HG03520 (cell line): ENCODE results near the gene DIP2C.
A peak's percentile ranks its signal among the peaks of the same experiment; 100 is the strongest.
"Not testable (repeated sequence)": the region's sequence is repeated elsewhere in the genome, so short reads cannot be mapped to it uniquely, and the experiment has no call there.

ENCODE experiments used
- ATAC-seq: cut with Tn5 transposase; IDR thresholded peaks from one replicate; pipeline ENCODE4 v1.9.1; 2021; ENCODE audit warnings: mild to moderate bottlenecking, moderate library complexity; ENCODE audit not compliant: unreplicated experiment

DIP2C gene

GRCh38 chr10:488933-489215, 200.6 kb downstream of the DIP2C start:
- ATAC-seq = no peak

GRCh38 chr10:488081-488932, 201.2 kb downstream of the DIP2C start:
- no peak for ATAC-seq

GRCh38 chr10:486666-487322, 202.7 kb downstream of the DIP2C start:
- no peak for ATAC-seq

GRCh38 chr10:486206-486605, 203.3 kb downstream of the DIP2C start:
- no peak for ATAC-seq

- ATAC-seq = no peak
Measured at GRCh38 chr10:485776-486175, 203.7 kb downstream of the DIP2C start.

GRCh38 chr10:484925-485661, 204.4 kb downstream of the DIP2C start:
- ATAC-seq = peak; percentile 71

GRCh38 chr10:484441-484924, 205.0 kb downstream of the DIP2C start:
- ATAC-seq = peak; percentile 44

- ATAC-seq = no peak
Measured at GRCh38 chr10:483261-483660, 206.2 kb downstream of the DIP2C start.

GRCh38 chr10:482848-483247, 206.6 kb downstream of the DIP2C start:
- no peak for ATAC-seq

GRCh38 chr10:482051-482501, 207.4 kb downstream of the DIP2C start:
- ATAC-seq = no peak

GRCh38 chr10:481628-482027, 207.8 kb downstream of the DIP2C start:
- ATAC-seq = no peak

GRCh38 chr10:480928-481552, 208.4 kb downstream of the DIP2C start:
- no peak for ATAC-seq

- no peak for ATAC-seq
Measured at GRCh38 chr10:480498-480927, 209.0 kb downstream of the DIP2C start.

- ATAC-seq = not testable (repeated sequence)
Measured at GRCh38 chr10:479706-480497, 209.6 kb downstream of the DIP2C start.

GRCh38 chr10:478471-479245, 210.8 kb downstream of the DIP2C start:
- no peak for ATAC-seq

GRCh38 chr10:477620-478019, 211.8 kb downstream of the DIP2C start:
- ATAC-seq = no peak

GRCh38 chr10:476455-476780, 213.1 kb downstream of the DIP2C start:
- no peak for ATAC-seq

GRCh38 chr10:475709-476454, 213.6 kb downstream of the DIP2C start:
- no peak for ATAC-seq

GRCh38 chr10:474946-475345, 214.5 kb downstream of the DIP2C start:
- no peak for ATAC-seq
